Gastroesophageal sphincter (tissue), 4 donors: ENCODE results near the gene EXOC6B. TPM values are rescaled to one million over a fixed set of nuclear protein-coding genes. Genes with fewer than 3 reads are reported as not detected.

Experiments
- ATAC-seq: fragments of 150-250 bp; one replicate; pipeline ENCODE4 v1.9.1; 2016; ENCODE audit warnings: mild to moderate bottlenecking, moderate library complexity
- H3K27ac ChIP-seq, 4 donors: fragments of 200-600 bp; sonication (generic) in 3 of 4; 1 replicate in 3 of 4; 2 replicates in 1 of 4; pipeline ENCODE4 v1.5.1; 2016 to 2019
- H3K27me3 ChIP-seq: fragments of 200-600 bp; sonication (generic); one replicate; pipeline ENCODE4 v1.5.1; 2019
- H3K36me3 ChIP-seq, 2 donors: fragments of 200-600 bp; sonication (generic); one replicate each; pipeline ENCODE4 v1.5.1; 2019; ENCODE audit warnings: control low read depth in 1 of 2
- H3K4me1 ChIP-seq, 3 donors: fragments of 200-600 bp; sonication (generic); 1 replicate in 2 of 3; 2 replicates in 1 of 3; pipeline ENCODE4 v1.5.1; 2016 to 2019; ENCODE audit warnings: control low read depth in 2 of 3
- H3K4me3 ChIP-seq, 2 donors: fragments of 200-600 bp; sonication (generic); one replicate each; pipeline ENCODE4 v1.5.1; 2019; ENCODE audit warnings: mild to moderate bottlenecking in 1 of 2, moderate library complexity in 1 of 2
- H3K9me3 ChIP-seq, 3 donors: fragments of 200-600 bp; sonication (generic); one replicate each; pipeline ENCODE4 v1.5.1; 2017 to 2019; ENCODE audit warnings: control low read depth in 2 of 3
- CTCF ChIP-seq, 4 experiments: fragments of 200-600 bp in 2 of 4; fragments of 450-650 bp in 2 of 4; sonication (generic) in 1 of 4; IDR thresholded peaks; one replicate each; pipeline ENCODE4 v1.5.1; 2017 to 2019; ENCODE audit warnings: antibody characterized with exemption in 4 of 4, mild to moderate bottlenecking in 2 of 4, moderate library complexity in 2 of 4
- EP300 ChIP-seq: sonication (generic); formaldehyde crosslinking; IDR thresholded peaks from one replicate; pipeline ENCODE4 v1.6.1; 2017; ENCODE audit warnings: antibody characterized with exemption, mild to moderate bottlenecking
- POLR2A ChIP-seq, 2 donors: fragments of 450-650 bp; IDR thresholded peaks; one replicate each; pipeline ENCODE4 v1.6.1; 2017; ENCODE audit warnings: antibody characterized with exemption in 2 of 2, mild to moderate bottlenecking in 2 of 2, moderate library complexity in 1 of 2
- POLR2AphosphoS5 ChIP-seq: sonication (generic); formaldehyde crosslinking; IDR thresholded peaks from one replicate; pipeline ENCODE4 v1.6.1; 2017; ENCODE audit warnings: antibody characterized with exemption
- WGBS, 2 donors: methylation state at CpG; one replicate each; pipeline ENCODE4 v1.1.5; 2018; ENCODE audit warnings: low coverage in 1 of 2; 5-methylcytosine and 5-hydroxymethylcytosine counted together
- total RNA-seq, 4 donors: library from RNA; depleted of rRNA; stranded (reverse); fragments of >200 nt; gene quantifications; one replicate each; pipeline ENCODE4 v1.1.0, GENCODE V29; 2016

Gene EXOC6B
- total RNA-seq, 4 donors from 2014 or later: 35.3 to 47.2 (median 41.2) TPM

- peak; percentile 34 for ATAC-seq
- Histone ChIP-seq H3K27ac (no peak overlapping the region), H3K36me3 (no peaks in the 10 kb centered on the region), H3K9me3 (no peaks in the 10 kb centered on the region), H3K4me1 (peaks cover 0 to 6% (median 0%) of the 10 kb centered on the region in 3 donors), H3K4me3 (no peak overlapping the region), H3K27me3 (no peaks in the 10 kb centered on the region)
- TF ChIP-seq EP300: no peak
- TF ChIP-seq POLR2AphosphoS5: no peak
- TF ChIP-seq CTCF (IDR thresholded peaks at IDR 0.05): no peak
- peak in 1 of 2 donors; percentile 7 for TF ChIP-seq POLR2A (IDR thresholded peaks at IDR 0.05)
- WGBS, 2 donors: 56 to 61% methylated on average over 2 of the region's 2 CpGs
Observed at GRCh38 chr2:72198532-72199241, 627.1 kb downstream of the EXOC6B start.

DNA sequence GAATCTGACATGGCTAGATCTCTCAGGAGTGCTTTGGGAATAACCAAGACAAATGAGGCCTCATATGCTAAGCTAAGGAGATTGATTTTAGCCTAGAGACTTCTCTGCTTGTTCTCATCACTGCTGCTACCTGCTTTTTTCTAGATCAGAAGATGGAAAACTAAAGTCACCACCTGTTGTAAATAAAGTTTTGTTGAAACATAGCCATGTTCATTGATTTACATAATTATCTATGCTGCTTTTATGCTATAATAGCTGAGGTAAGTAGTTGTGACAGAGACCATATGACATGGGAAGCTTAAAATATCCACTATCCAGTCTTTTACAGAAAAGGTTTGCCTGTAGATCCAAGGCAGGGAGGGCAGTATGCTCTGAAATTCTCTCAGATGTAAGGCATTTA is 632.1 kb downstream of the EXOC6B start:
- no peaks in the 10 kb centered on the region for H3K27me3 ChIP-seq
- H3K36me3 ChIP-seq: no peaks in the 10 kb centered on the region
- H3K4me3 ChIP-seq: no peak overlapping the region
- TF ChIP-seq EP300 (no peak), POLR2AphosphoS5 (no peak), CTCF (IDR thresholded peaks at IDR 0.05) (no peak), POLR2A (IDR thresholded peaks at IDR 0.05) (no peak)
- no peaks in the 10 kb centered on the region for H3K9me3 ChIP-seq
- ATAC-seq: no peak
- H3K4me1 ChIP-seq: no peaks in the 10 kb centered on the region
- H3K27ac ChIP-seq: no peak overlapping the region

GRCh38 chr2:72191441-72191840 is 634.4 kb downstream of the EXOC6B start:
- H3K4me3 ChIP-seq: no peak overlapping the region
- H3K36me3 ChIP-seq: peaks cover 0 to 10% of the 10 kb centered on the region in 2 donors
- H3K4me1 ChIP-seq: no peaks in the 10 kb centered on the region
- H3K27ac ChIP-seq: no peak overlapping the region
- WGBS, 2 donors: 20% methylated on average over 1 of the region's 1 CpG
- H3K9me3 ChIP-seq: no peaks in the 10 kb centered on the region
- no peak for TF ChIP-seq POLR2AphosphoS5
- TF ChIP-seq CTCF (IDR thresholded peaks at IDR 0.05): no peak
- no peak for TF ChIP-seq EP300
- TF ChIP-seq POLR2A (IDR thresholded peaks at IDR 0.05): no peak
- H3K27me3 ChIP-seq: no peaks in the 10 kb centered on the region
- no peak for ATAC-seq

DNA sequence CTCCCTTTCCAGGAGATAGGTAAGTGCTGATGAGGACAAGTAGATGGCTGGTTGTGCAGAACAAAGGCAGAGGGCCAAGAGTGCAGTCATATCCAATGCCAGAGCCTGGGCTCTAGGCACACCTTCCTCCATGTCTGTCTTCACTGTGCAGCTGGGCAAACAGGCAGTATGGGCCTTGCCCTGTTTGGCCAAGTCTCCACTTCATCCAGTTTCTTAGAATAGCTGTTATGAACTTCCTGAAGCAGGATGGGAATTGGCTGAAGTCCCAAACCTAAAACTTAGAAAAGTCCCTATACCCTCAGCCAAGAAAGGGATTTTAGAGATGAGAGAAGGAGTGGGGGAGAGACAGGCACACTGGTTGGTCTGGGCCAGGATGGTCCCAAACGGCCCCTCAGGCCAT is 640.6 kb downstream of the EXOC6B start:
- no peak overlapping the region for H3K4me3 ChIP-seq
- no peaks in the 10 kb centered on the region for H3K27me3 ChIP-seq
- peaks cover 0 to 4% (median 0%) of the 10 kb centered on the region in 3 donors for H3K4me1 ChIP-seq
- H3K27ac ChIP-seq: no peak overlapping the region
- WGBS, 2 donors: 31 to 60% methylated on average over 1 of the region's 1 CpG
- ATAC-seq: no peak
- no peaks in the 10 kb centered on the region for H3K9me3 ChIP-seq
- no peak for TF ChIP-seq POLR2A (IDR thresholded peaks at IDR 0.05)
- TF ChIP-seq CTCF (IDR thresholded peaks at IDR 0.05): no peak
- H3K36me3 ChIP-seq: peaks cover 0 to 17% of the 10 kb centered on the region in 2 donors

- ATAC-seq: no peak
- 90 to 100% methylated on average over 1 to 2 of the region's 2 CpGs for WGBS, 2 donors
- H3K9me3 ChIP-seq: no peaks in the 10 kb centered on the region
- H3K4me3 ChIP-seq: no peak overlapping the region
- peaks cover 0 to 4% (median 0%) of the 10 kb centered on the region in 3 donors for H3K4me1 ChIP-seq
- peaks cover 0 to 31% of the 10 kb centered on the region in 2 donors for H3K36me3 ChIP-seq
- no peak overlapping the region for H3K27ac ChIP-seq
- no peaks in the 10 kb centered on the region for H3K27me3 ChIP-seq
- TF ChIP-seq EP300 (no peak), POLR2AphosphoS5 (no peak), POLR2A (IDR thresholded peaks at IDR 0.05) (no peak), CTCF (IDR thresholded peaks at IDR 0.05) (no peak)
Observed at GRCh38 chr2:72183466-72183865, 642.4 kb downstream of the EXOC6B start.
